A673 (cell line): ENCODE data around the gene TIAM1.

ENCODE experiments used
- CTCF ChIP-seq: fragments of 300-800, 200-600 bp; sonication (generic); conservative IDR thresholded peaks from 2 replicates; pipeline ENCODE4 v1.5.1; 2017; ENCODE audit warnings: low read depth, mild to moderate bottlenecking, antibody characterized with exemption, low read length, moderate library complexity, mixed read lengths
- EZH2 ChIP-seq: fragments of 200-600 bp; sonication (generic); IDR thresholded peaks from 2 replicates; pipeline ENCODE4 v1.6.1; 2017; ENCODE audit warnings: borderline replicate concordance, low read depth, mild to moderate bottlenecking, mixed read lengths, antibody characterized with exemption, low read length; ENCODE audit not compliant: poor library complexity, severe bottlenecking

DNA sequence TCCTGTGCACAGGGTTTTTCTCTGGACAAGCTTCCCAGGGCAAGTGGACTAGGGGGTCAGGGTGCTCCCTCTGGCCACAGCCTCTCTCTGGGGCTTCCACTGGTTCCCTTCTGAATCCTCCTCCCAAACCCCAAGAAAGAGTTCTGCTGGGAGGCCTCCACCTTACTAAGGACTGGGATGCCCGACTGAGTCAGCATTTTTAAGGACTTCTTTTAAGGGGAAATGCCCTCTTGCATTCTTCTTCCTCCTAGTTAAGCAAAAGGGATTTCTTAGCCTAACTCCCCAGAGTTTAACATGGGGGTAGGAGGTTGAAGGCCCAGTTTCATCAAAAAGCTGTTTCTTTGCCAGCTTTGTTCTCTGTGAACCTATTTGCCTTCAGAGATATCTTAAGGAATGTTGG lies 206.1 kb downstream of the TIAM1 start:
- TF ChIP-seq CTCF, result no peak
- TF ChIP-seq EZH2, result no peak
